DND-41 (cell line): Measurements from ENCODE around the gene SLIT1.

Experiments used
- CTCF ChIP-seq: IDR thresholded peaks from 2 replicates; pipeline ENCODE4 v1.5.1; 2012; ENCODE audit warnings: borderline replicate concordance, low read length, moderate library complexity, mild to moderate bottlenecking; ENCODE audit not compliant: poor library complexity, severe bottlenecking; ENCODE audit errors: extremely low read depth
- EZH2 ChIP-seq: IDR thresholded peaks from 3 replicates; pipeline ENCODE4 v1.6.1; 2012; ENCODE audit warnings: borderline replicate concordance, low read depth, mild to moderate bottlenecking, moderate library complexity, low read length, inconsistent platforms; ENCODE audit not compliant: severe bottlenecking

GRCh38 chr10:96959733-96960132 lies 226.0 kb downstream of the SLIT1 start:
- TF ChIP-seq CTCF (no peak), EZH2 (no peak)
